Measurements from ENCODE around the gene FHIT.
A peak's percentile ranks its signal among the peaks of the same experiment; 100 is the strongest.

The FHIT gene

GRCh38 chr3:60610441-60611112 is 640.7 kb downstream of the FHIT start:
- no peak overlapping the region for H3K27ac ChIP-seq (ENCODE audit: low read depth, low read length)
- H4K5ac ChIP-seq (ENCODE audit: low read length) = no peak overlapping the region
- no peak overlapping the region for H4K8ac ChIP-seq (ENCODE audit: low read depth, low read length)
- H3K27me3 ChIP-seq (ENCODE audit: insufficient read depth, low read length, poor library complexity) = no peaks in the 10 kb centered on the region
- no peak overlapping the region for H3K56ac ChIP-seq (ENCODE audit: low read length)
- H3K18ac ChIP-seq (ENCODE audit: low read length) = no peak overlapping the region
- no peak overlapping the region for H3K4ac ChIP-seq (ENCODE audit: low read depth, low read length)
- no peak overlapping the region for H2AK5ac ChIP-seq (ENCODE audit: low read length)
- DNase-seq = no peak
- no peaks in the 10 kb centered on the region for H3K4me1 ChIP-seq (ENCODE audit: control insufficient read depth, low read depth, low read length)
- no peak overlapping the region for H3K9ac ChIP-seq (ENCODE audit: low read length)
- H3K79me2 ChIP-seq (ENCODE audit: control insufficient read depth, insufficient read depth, low read length) = no peaks in the 10 kb centered on the region
- H3K4me3 ChIP-seq (ENCODE audit: low read length) = no peak overlapping the region
- H3K23ac ChIP-seq (ENCODE audit: low read length) = no peak overlapping the region
- H2BK5ac ChIP-seq (ENCODE audit: low read length) = no peak overlapping the region
- no peak overlapping the region for H3K4me2 ChIP-seq (ENCODE audit: low read length)
- no peak overlapping the region for H2BK120ac ChIP-seq (ENCODE audit: low read depth, low read length)
- no peaks in the 10 kb centered on the region for H3K79me1 ChIP-seq (ENCODE audit: low read length)
- WGBS (ENCODE audit: extremely low coverage, insufficient coverage, low lambda C conversion rate) = no CpG with 5 or more reads among the region's 7 CpGs
- no peak overlapping the region for H2BK15ac ChIP-seq (replicated peaks; ENCODE audit: low read depth)
- H3K36me3 ChIP-seq (ENCODE audit: control insufficient read depth, insufficient read depth, low read length) = no peaks in the 10 kb centered on the region

GRCh38 chr3:60609446-60609845 is 641.8 kb downstream of the FHIT start:
- H3K27me3 ChIP-seq (ENCODE audit: insufficient read depth, low read length, poor library complexity) = no peaks in the 10 kb centered on the region
- H3K56ac ChIP-seq (ENCODE audit: low read length) = no peak overlapping the region
- H2AK5ac ChIP-seq (ENCODE audit: low read length) = no peak overlapping the region
- no peak overlapping the region for H3K18ac ChIP-seq (ENCODE audit: low read length)
- no peak overlapping the region for H2BK15ac ChIP-seq (replicated peaks; ENCODE audit: low read depth)
- H2BK5ac ChIP-seq (ENCODE audit: low read length) = no peak overlapping the region
- H4K5ac ChIP-seq (ENCODE audit: low read length) = no peak overlapping the region
- no peak overlapping the region for H3K9ac ChIP-seq (ENCODE audit: low read length)
- no peak overlapping the region for H3K4ac ChIP-seq (ENCODE audit: low read depth, low read length)
- H3K4me3 ChIP-seq (ENCODE audit: low read length) = no peak overlapping the region
- no peaks in the 10 kb centered on the region for H3K4me1 ChIP-seq (ENCODE audit: control insufficient read depth, low read depth, low read length)
- H3K4me2 ChIP-seq (ENCODE audit: low read length) = no peak overlapping the region
- H2BK120ac ChIP-seq (ENCODE audit: low read depth, low read length) = no peak overlapping the region
- H3K79me1 ChIP-seq (ENCODE audit: low read length) = no peaks in the 10 kb centered on the region
- H4K8ac ChIP-seq (ENCODE audit: low read depth, low read length) = no peak overlapping the region
- no peaks in the 10 kb centered on the region for H3K79me2 ChIP-seq (ENCODE audit: control insufficient read depth, insufficient read depth, low read length)
- H3K27ac ChIP-seq (ENCODE audit: low read depth, low read length) = no peak overlapping the region
- WGBS (ENCODE audit: extremely low coverage, insufficient coverage, low lambda C conversion rate) = no CpG with 5 or more reads among the region's 4 CpGs
- H3K23ac ChIP-seq (ENCODE audit: low read length) = no peak overlapping the region
- peak; percentile 27 for DNase-seq
- no peaks in the 10 kb centered on the region for H3K36me3 ChIP-seq (ENCODE audit: control insufficient read depth, insufficient read depth, low read length)

- WGBS (ENCODE audit: extremely low coverage, insufficient coverage, low lambda C conversion rate) = no CpG with 5 or more reads among the region's 3 CpGs
Measured at GRCh38 chr3:60603860-60604259, 647.4 kb downstream of the FHIT start.

GRCh38 chr3:60600848-60601247 is 650.4 kb downstream of the FHIT start:
- Histone ChIP-seq H3K4ac (ENCODE audit: low read depth, low read length) (no peak overlapping the region), H3K79me1 (ENCODE audit: low read length) (no peaks in the 10 kb centered on the region), H3K27me3 (ENCODE audit: insufficient read depth, low read length, poor library complexity) (no peaks in the 10 kb centered on the region), H4K8ac (ENCODE audit: low read depth, low read length) (no peak overlapping the region), H3K4me1 (ENCODE audit: control insufficient read depth, low read depth, low read length) (no peaks in the 10 kb centered on the region), H4K5ac (ENCODE audit: low read length) (no peak overlapping the region), H3K23ac (ENCODE audit: low read length) (no peak overlapping the region), H3K9ac (ENCODE audit: low read length) (no peak overlapping the region), H3K27ac (ENCODE audit: low read depth, low read length) (no peak overlapping the region), H3K4me2 (ENCODE audit: low read length) (no peak overlapping the region), H3K79me2 (ENCODE audit: control insufficient read depth, insufficient read depth, low read length) (no peaks in the 10 kb centered on the region), H3K56ac (ENCODE audit: low read length) (no peak overlapping the region), H2BK15ac (replicated peaks; ENCODE audit: low read depth) (no peak overlapping the region), H2BK120ac (ENCODE audit: low read depth, low read length) (no peak overlapping the region), H3K18ac (ENCODE audit: low read length) (no peak overlapping the region), H3K4me3 (ENCODE audit: low read length) (no peak overlapping the region), H2BK5ac (ENCODE audit: low read length) (no peak overlapping the region), H3K36me3 (ENCODE audit: control insufficient read depth, insufficient read depth, low read length) (no peaks in the 10 kb centered on the region), H2AK5ac (ENCODE audit: low read length) (no peak overlapping the region)
- no CpG with 5 or more reads among the region's 4 CpGs for WGBS (ENCODE audit: extremely low coverage, insufficient coverage, low lambda C conversion rate)
- no peak for DNase-seq

More at GRCh38 chr3:60603860-60604259, 647.4 kb downstream of the FHIT start:
- Histone ChIP-seq H3K79me2 (ENCODE audit: control insufficient read depth, insufficient read depth, low read length) (no peaks in the 10 kb centered on the region), H4K8ac (ENCODE audit: low read depth, low read length) (no peak overlapping the region), H3K4ac (ENCODE audit: low read depth, low read length) (no peak overlapping the region), H3K18ac (ENCODE audit: low read length) (no peak overlapping the region), H3K27me3 (ENCODE audit: insufficient read depth, low read length, poor library complexity) (no peaks in the 10 kb centered on the region), H3K9ac (ENCODE audit: low read length) (no peak overlapping the region), H2BK120ac (ENCODE audit: low read depth, low read length) (no peak overlapping the region), H3K79me1 (ENCODE audit: low read length) (no peaks in the 10 kb centered on the region), H3K27ac (ENCODE audit: low read depth, low read length) (no peak overlapping the region), H3K4me1 (ENCODE audit: control insufficient read depth, low read depth, low read length) (no peaks in the 10 kb centered on the region), H3K4me2 (ENCODE audit: low read length) (no peak overlapping the region), H3K4me3 (ENCODE audit: low read length) (no peak overlapping the region), H2BK15ac (replicated peaks; ENCODE audit: low read depth) (no peak overlapping the region), H2AK5ac (ENCODE audit: low read length) (no peak overlapping the region), H2BK5ac (ENCODE audit: low read length) (no peak overlapping the region), H4K5ac (ENCODE audit: low read length) (no peak overlapping the region), H3K56ac (ENCODE audit: low read length) (no peak overlapping the region), H3K36me3 (ENCODE audit: control insufficient read depth, insufficient read depth, low read length) (no peaks in the 10 kb centered on the region), H3K23ac (ENCODE audit: low read length) (no peak overlapping the region)
- no peak for DNase-seq

- no peaks in the 10 kb centered on the region for H3K36me3 ChIP-seq (ENCODE audit: control insufficient read depth, insufficient read depth, low read length)
- no peak for DNase-seq
- no peaks in the 10 kb centered on the region for H3K79me2 ChIP-seq (ENCODE audit: control insufficient read depth, insufficient read depth, low read length)
- H3K4me1 ChIP-seq (ENCODE audit: control insufficient read depth, low read depth, low read length) = no peaks in the 10 kb centered on the region
- H2BK120ac ChIP-seq (ENCODE audit: low read depth, low read length) = no peak overlapping the region
- H3K18ac ChIP-seq (ENCODE audit: low read length) = no peak overlapping the region
- H3K27me3 ChIP-seq (ENCODE audit: insufficient read depth, low read length, poor library complexity) = no peaks in the 10 kb centered on the region
- H3K79me1 ChIP-seq (ENCODE audit: low read length) = no peaks in the 10 kb centered on the region
- H4K8ac ChIP-seq (ENCODE audit: low read depth, low read length) = no peak overlapping the region
- H2BK5ac ChIP-seq (ENCODE audit: low read length) = no peak overlapping the region
- H3K23ac ChIP-seq (ENCODE audit: low read length) = no peak overlapping the region
- H3K27ac ChIP-seq (ENCODE audit: low read depth, low read length) = no peak overlapping the region
- H3K56ac ChIP-seq (ENCODE audit: low read length) = no peak overlapping the region
- no peak overlapping the region for H2AK5ac ChIP-seq (ENCODE audit: low read length)
- H3K9ac ChIP-seq (ENCODE audit: low read length) = no peak overlapping the region
- H3K4me2 ChIP-seq (ENCODE audit: low read length) = no peak overlapping the region
- no CpG with 5 or more reads among the region's 1 CpG for WGBS (ENCODE audit: extremely low coverage, insufficient coverage, low lambda C conversion rate)
- no peak overlapping the region for H2BK15ac ChIP-seq (replicated peaks; ENCODE audit: low read depth)
- H4K5ac ChIP-seq (ENCODE audit: low read length) = no peak overlapping the region
- no peak overlapping the region for H3K4me3 ChIP-seq (ENCODE audit: low read length)
- no peak overlapping the region for H3K4ac ChIP-seq (ENCODE audit: low read depth, low read length)
Measured at GRCh38 chr3:60599586-60599985, 651.7 kb downstream of the FHIT start.

- no peaks in the 10 kb centered on the region for H3K79me1 ChIP-seq (ENCODE audit: low read length)
- H3K79me2 ChIP-seq (ENCODE audit: control insufficient read depth, insufficient read depth, low read length) = no peaks in the 10 kb centered on the region
- H2BK120ac ChIP-seq (ENCODE audit: low read depth, low read length) = no peak overlapping the region
- no peak overlapping the region for H3K56ac ChIP-seq (ENCODE audit: low read length)
- H2BK5ac ChIP-seq (ENCODE audit: low read length) = no peak overlapping the region
- no CpG with 5 or more reads among the region's 2 CpGs for WGBS (ENCODE audit: extremely low coverage, insufficient coverage, low lambda C conversion rate)
- H2BK15ac ChIP-seq (replicated peaks; ENCODE audit: low read depth) = no peak overlapping the region
- no peak overlapping the region for H3K4me2 ChIP-seq (ENCODE audit: low read length)
- H3K27me3 ChIP-seq (ENCODE audit: insufficient read depth, low read length, poor library complexity) = no peaks in the 10 kb centered on the region
- H3K4ac ChIP-seq (ENCODE audit: low read depth, low read length) = no peak overlapping the region
- no peak overlapping the region for H3K4me3 ChIP-seq (ENCODE audit: low read length)
- no peak overlapping the region for H3K18ac ChIP-seq (ENCODE audit: low read length)
- H2AK5ac ChIP-seq (ENCODE audit: low read length) = no peak overlapping the region
- no peak for DNase-seq
- no peak overlapping the region for H4K8ac ChIP-seq (ENCODE audit: low read depth, low read length)
- no peak overlapping the region for H3K23ac ChIP-seq (ENCODE audit: low read length)
- H3K27ac ChIP-seq (ENCODE audit: low read depth, low read length) = no peak overlapping the region
- H3K4me1 ChIP-seq (ENCODE audit: control insufficient read depth, low read depth, low read length) = no peaks in the 10 kb centered on the region
- no peak overlapping the region for H3K9ac ChIP-seq (ENCODE audit: low read length)
- H3K36me3 ChIP-seq (ENCODE audit: control insufficient read depth, insufficient read depth, low read length) = no peaks in the 10 kb centered on the region
- no peak overlapping the region for H4K5ac ChIP-seq (ENCODE audit: low read length)
Measured at GRCh38 chr3:60598671-60599070, 652.6 kb downstream of the FHIT start.
